Measurements from ENCODE around the gene PAPPA2. TPM values are rescaled to one million over a fixed set of nuclear protein-coding genes. Genes with fewer than 3 reads are reported as not detected.

Gene PAPPA2
- total and polyA plus RNA-seq, 9 of the 15 experiments (the other 6 are each of a cell fraction or from before 2014, with no cell fraction given): 0.01 to 0.15 (median 0.05) TPM; not detected in 2

GRCh38 chr1:176879784-176880620, 417.0 kb downstream of the PAPPA2 start (continued):
- TF ChIP-seq, protein P1, sequence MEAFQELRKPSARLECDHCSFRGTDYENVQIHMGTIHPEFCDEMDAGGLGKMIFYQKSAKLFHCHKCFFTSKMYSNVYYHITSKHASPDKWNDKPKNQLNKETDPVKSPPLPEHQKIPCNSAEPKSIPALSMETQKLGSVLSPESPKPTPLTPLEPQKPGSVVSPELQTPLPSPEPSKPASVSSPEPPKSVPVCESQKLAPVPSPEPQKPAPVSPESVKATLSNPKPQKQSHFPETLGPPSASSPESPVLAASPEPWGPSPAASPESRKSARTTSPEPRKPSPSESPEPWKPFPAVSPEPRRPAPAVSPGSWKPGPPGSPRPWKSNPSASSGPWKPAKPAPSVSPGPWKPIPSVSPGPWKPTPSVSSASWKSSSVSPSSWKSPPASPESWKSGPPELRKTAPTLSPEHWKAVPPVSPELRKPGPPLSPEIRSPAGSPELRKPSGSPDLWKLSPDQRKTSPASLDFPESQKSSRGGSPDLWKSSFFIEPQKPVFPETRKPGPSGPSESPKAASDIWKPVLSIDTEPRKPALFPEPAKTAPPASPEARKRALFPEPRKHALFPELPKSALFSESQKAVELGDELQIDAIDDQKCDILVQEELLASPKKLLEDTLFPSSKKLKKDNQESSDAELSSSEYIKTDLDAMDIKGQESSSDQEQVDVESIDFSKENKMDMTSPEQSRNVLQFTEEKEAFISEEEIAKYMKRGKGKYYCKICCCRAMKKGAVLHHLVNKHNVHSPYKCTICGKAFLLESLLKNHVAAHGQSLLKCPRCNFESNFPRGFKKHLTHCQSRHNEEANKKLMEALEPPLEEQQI (IDR thresholded peaks at IDR 0.05): peak; percentile 80; the same call in 1 of the 2 replicates
- TF ChIP-seq E2F4 (CRISPR knock-in tag; IDR thresholded peaks at IDR 0.05; ENCODE audit: low read depth) (no peak), XRCC4 (IDR thresholded peaks at IDR 0.05; ENCODE audit: extremely low read depth, insufficient read depth, insufficient read length) (no peak), NFYB (IDR thresholded peaks at IDR 0.05; ENCODE audit: extremely low read depth, insufficient read length) (no peak), PRPF4 (IDR thresholded peaks at IDR 0.05; ENCODE audit: insufficient read depth, low read depth, low read length, poor library complexity, severe bottlenecking) (no peak), ZNF57 (CRISPR knock-in tag; IDR thresholded peaks at IDR 0.05) (no peak), L3MBTL2 (IDR thresholded peaks at IDR 0.05) (peak; percentile 94), FUS (optimal IDR thresholded peaks at IDR 0.05; ENCODE audit: low read depth, low read length) (no peak), ZFP30 (CRISPR knock-in tag; IDR thresholded peaks at IDR 0.05; ENCODE audit: borderline replicate concordance) (no peak), PREB (CRISPR knock-in tag; IDR thresholded peaks at IDR 0.05) (no peak), TEAD1 (CRISPR knock-in tag; IDR thresholded peaks at IDR 0.05) (peak in 1 of 2 experiments; percentile 68; a peak in 2 of 4 replicates), PRMT5 (CRISPR knock-in tag; IDR thresholded peaks at IDR 0.05) (no peak), SREBF2 (CRISPR knock-in tag; IDR thresholded peaks at IDR 0.05) (no peak), TEAD2 (tag; IDR thresholded peaks at IDR 0.05) (no peak), POLR2G (IDR thresholded peaks at IDR 0.05; ENCODE audit: low read depth, low read length) (no peak), CBX3 (IDR thresholded peaks at IDR 0.05; ENCODE audit: borderline replicate concordance in 1 of 2, low read length in 2 of 2) (peak in 1 of 2 experiments; percentile 37; a peak in 1 of 3 replicates)
- TF ChIP-seq, protein P2, sequence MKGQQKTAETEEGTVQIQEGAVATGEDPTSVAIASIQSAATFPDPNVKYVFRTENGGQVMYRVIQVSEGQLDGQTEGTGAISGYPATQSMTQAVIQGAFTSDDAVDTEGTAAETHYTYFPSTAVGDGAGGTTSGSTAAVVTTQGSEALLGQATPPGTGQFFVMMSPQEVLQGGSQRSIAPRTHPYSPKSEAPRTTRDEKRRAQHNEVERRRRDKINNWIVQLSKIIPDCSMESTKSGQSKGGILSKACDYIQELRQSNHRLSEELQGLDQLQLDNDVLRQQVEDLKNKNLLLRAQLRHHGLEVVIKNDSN (CRISPR knock-in tag; IDR thresholded peaks at IDR 0.05): no peak; the same call in 1 of the 2 replicates
- TF ChIP-seq, protein P3, sequence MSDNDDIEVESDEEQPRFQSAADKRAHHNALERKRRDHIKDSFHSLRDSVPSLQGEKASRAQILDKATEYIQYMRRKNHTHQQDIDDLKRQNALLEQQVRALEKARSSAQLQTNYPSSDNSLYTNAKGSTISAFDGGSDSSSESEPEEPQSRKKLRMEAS (CRISPR knock-in tag; IDR thresholded peaks at IDR 0.05): peak; percentile 43; the same call in 1 of the 2 replicates
- TF ChIP-seq, protein P4, sequence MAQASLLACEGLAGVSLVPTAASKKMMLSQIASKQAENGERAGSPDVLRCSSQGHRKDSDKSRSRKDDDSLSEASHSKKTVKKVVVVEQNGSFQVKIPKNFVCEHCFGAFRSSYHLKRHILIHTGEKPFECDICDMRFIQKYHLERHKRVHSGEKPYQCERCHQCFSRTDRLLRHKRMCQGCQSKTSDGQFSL (CRISPR knock-in tag; IDR thresholded peaks at IDR 0.05): no peak
- TF ChIP-seq, protein P4 (tag; IDR thresholded peaks at IDR 0.05): no peak
